GM12891 (cell line): ENCODE data around the gene ZCWPW2.

Source experiments
- POLR2A ChIP-seq: IDR thresholded peaks from 2 replicates; pipeline ENCODE4 v1.6.1; 2011; ENCODE audit warnings: low read depth, low read length, control low read depth
- POLR2AphosphoS5 ChIP-seq: IDR thresholded peaks from 2 replicates; pipeline ENCODE4 v1.6.1; 2011; ENCODE audit warnings: low read depth, low read length, control low read depth
- POU2F2 ChIP-seq: IDR thresholded peaks from 2 replicates; pipeline ENCODE4 v1.6.1; 2011; ENCODE audit warnings: low read depth, mild to moderate bottlenecking, control low read depth, low read length, moderate library complexity
- SPI1 ChIP-seq: IDR thresholded peaks from 2 replicates; pipeline ENCODE4 v1.6.1; 2011; ENCODE audit warnings: low read depth, low read length, control low read depth
- TAF1 ChIP-seq: IDR thresholded peaks from 2 replicates; pipeline ENCODE4 v1.6.1; 2011; ENCODE audit warnings: low read depth, low read length, control low read depth

DNA sequence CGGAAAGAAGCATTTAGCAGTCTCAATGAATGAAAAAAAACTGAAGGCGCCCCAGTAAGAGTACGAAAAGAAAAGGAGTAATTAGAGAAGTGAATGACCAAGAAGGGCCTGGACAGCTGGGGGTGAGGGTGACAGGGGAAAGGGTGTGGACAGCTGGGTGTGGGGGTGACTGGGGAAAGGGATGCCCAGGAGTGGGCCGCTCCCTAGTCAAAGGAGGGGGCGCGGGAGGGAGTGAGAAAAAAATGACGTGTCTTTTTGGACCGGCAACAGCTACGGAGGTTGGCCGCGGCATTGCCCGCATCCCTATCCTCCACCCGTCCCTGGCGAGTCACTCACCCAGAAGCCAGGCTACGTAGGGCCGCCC lies 274 bp upstream of the ZCWPW2 start:
- TF ChIP-seq TAF1 = no peak
- no peak for TF ChIP-seq POLR2A
- TF ChIP-seq POLR2AphosphoS5 = no peak
- no peak for TF ChIP-seq SPI1
- TF ChIP-seq POU2F2 = no peak
